Measurements from ENCODE around the gene INTS3.

DNA sequence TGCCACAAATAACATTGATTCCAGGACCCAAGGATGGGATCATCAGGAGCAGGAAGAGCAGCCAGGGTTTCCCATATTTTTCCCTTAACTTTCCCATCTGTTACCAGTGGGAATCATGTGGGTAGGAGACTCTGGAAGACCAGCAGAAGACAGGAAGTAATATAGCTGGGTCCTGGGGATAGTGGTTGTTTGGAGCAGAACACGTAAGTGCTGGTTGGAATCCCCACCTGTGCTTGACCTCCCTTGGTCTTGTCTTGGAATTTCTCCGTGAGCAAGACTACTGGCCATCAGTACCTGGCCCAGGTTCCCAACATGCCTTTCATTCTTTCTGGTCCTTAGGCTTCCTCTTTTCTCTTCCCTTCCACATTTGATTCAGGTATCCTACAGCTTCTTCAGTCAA is 26.4 kb downstream of the INTS3 start:
- no peak for TF ChIP-seq POLR2A (IDR thresholded peaks at IDR 0.05)
- TF ChIP-seq, protein P1, sequence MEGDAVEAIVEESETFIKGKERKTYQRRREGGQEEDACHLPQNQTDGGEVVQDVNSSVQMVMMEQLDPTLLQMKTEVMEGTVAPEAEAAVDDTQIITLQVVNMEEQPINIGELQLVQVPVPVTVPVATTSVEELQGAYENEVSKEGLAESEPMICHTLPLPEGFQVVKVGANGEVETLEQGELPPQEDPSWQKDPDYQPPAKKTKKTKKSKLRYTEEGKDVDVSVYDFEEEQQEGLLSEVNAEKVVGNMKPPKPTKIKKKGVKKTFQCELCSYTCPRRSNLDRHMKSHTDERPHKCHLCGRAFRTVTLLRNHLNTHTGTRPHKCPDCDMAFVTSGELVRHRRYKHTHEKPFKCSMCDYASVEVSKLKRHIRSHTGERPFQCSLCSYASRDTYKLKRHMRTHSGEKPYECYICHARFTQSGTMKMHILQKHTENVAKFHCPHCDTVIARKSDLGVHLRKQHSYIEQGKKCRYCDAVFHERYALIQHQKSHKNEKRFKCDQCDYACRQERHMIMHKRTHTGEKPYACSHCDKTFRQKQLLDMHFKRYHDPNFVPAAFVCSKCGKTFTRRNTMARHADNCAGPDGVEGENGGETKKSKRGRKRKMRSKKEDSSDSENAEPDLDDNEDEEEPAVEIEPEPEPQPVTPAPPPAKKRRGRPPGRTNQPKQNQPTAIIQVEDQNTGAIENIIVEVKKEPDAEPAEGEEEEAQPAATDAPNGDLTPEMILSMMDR (IDR thresholded peaks at IDR 0.05) = no peak

Data from gastroesophageal sphincter (tissue), 3 donors.